H1 (cell line): ENCODE measurements around the gene BRD3OS. TPM values are rescaled to one million over a fixed set of nuclear protein-coding genes. Genes with fewer than 3 reads are reported as not detected.

Source experiments
- EZH2 ChIP-seq: fragments of 200-600 bp; sonication (generic); IDR thresholded peaks from 2 replicates; pipeline ENCODE4 v1.7.1; 2012; ENCODE audit warnings: low read depth, mild to moderate bottlenecking, moderate library complexity, low read length, inconsistent platforms; ENCODE audit not compliant: severe bottlenecking
- GABPA ChIP-seq: IDR thresholded peaks from 2 replicates; pipeline ENCODE4 v1.6.1; 2011; ENCODE audit warnings: mild to moderate bottlenecking, low read length, moderate library complexity, borderline replicate concordance; ENCODE audit not compliant: insufficient read depth
- TEAD4 ChIP-seq: IDR thresholded peaks from 2 replicates; pipeline ENCODE4 v1.6.1; 2012; ENCODE audit warnings: low read depth, low read length, inconsistent platforms, mixed read lengths
- polyA plus RNA-seq, 7 experiments: library from polyadenylated mRNA; depleted of rRNA in 3 of 7; stranded (reverse) in 5 of 7; unstranded in 2 of 7; fragments of >200 nt in 5 of 7; fragments of 200-250 nt in 2 of 7; gene quantifications; 1 replicate in 5 of 7; 2 replicates in 1 of 7; 4 replicates in 1 of 7; pipeline versions ENCODE4 v1.2.1 to v1.2.3, GENCODE V29; 2011 to 2013; ENCODE audit warnings: missing spikeins in 2 of 7, mixed read lengths in 2 of 7
- total RNA-seq: library from RNA; stranded (reverse); fragmentation: NEBNext Ultra II Directional; extraction: Animal tissue kit (Norgen Biotek cat#: 25700); gene quantifications from 2 replicates; pipeline ENCODE4 v1.2.1, GENCODE V29; 2021
- TF ChIP-seq, protein P1 (sequence below): fragments of 300-600 bp; sonication (generic); IDR thresholded peaks from 2 replicates; pipeline ENCODE4 v1.7.1; 2012; ENCODE audit warnings: low read length, moderate library complexity, mild to moderate bottlenecking, inconsistent platforms; ENCODE audit not compliant: insufficient replicate concordance

BRD3OS gene
- total and polyA plus RNA-seq, 2 of the 8 experiments (the other 6 are each of a cell fraction or from before 2014, with no cell fraction given): 12.7 to 20.2 TPM

GRCh38 chr9:134057751-134058701, 32.7 kb downstream of the BRD3OS start (continued):
- TF ChIP-seq, protein P1, sequence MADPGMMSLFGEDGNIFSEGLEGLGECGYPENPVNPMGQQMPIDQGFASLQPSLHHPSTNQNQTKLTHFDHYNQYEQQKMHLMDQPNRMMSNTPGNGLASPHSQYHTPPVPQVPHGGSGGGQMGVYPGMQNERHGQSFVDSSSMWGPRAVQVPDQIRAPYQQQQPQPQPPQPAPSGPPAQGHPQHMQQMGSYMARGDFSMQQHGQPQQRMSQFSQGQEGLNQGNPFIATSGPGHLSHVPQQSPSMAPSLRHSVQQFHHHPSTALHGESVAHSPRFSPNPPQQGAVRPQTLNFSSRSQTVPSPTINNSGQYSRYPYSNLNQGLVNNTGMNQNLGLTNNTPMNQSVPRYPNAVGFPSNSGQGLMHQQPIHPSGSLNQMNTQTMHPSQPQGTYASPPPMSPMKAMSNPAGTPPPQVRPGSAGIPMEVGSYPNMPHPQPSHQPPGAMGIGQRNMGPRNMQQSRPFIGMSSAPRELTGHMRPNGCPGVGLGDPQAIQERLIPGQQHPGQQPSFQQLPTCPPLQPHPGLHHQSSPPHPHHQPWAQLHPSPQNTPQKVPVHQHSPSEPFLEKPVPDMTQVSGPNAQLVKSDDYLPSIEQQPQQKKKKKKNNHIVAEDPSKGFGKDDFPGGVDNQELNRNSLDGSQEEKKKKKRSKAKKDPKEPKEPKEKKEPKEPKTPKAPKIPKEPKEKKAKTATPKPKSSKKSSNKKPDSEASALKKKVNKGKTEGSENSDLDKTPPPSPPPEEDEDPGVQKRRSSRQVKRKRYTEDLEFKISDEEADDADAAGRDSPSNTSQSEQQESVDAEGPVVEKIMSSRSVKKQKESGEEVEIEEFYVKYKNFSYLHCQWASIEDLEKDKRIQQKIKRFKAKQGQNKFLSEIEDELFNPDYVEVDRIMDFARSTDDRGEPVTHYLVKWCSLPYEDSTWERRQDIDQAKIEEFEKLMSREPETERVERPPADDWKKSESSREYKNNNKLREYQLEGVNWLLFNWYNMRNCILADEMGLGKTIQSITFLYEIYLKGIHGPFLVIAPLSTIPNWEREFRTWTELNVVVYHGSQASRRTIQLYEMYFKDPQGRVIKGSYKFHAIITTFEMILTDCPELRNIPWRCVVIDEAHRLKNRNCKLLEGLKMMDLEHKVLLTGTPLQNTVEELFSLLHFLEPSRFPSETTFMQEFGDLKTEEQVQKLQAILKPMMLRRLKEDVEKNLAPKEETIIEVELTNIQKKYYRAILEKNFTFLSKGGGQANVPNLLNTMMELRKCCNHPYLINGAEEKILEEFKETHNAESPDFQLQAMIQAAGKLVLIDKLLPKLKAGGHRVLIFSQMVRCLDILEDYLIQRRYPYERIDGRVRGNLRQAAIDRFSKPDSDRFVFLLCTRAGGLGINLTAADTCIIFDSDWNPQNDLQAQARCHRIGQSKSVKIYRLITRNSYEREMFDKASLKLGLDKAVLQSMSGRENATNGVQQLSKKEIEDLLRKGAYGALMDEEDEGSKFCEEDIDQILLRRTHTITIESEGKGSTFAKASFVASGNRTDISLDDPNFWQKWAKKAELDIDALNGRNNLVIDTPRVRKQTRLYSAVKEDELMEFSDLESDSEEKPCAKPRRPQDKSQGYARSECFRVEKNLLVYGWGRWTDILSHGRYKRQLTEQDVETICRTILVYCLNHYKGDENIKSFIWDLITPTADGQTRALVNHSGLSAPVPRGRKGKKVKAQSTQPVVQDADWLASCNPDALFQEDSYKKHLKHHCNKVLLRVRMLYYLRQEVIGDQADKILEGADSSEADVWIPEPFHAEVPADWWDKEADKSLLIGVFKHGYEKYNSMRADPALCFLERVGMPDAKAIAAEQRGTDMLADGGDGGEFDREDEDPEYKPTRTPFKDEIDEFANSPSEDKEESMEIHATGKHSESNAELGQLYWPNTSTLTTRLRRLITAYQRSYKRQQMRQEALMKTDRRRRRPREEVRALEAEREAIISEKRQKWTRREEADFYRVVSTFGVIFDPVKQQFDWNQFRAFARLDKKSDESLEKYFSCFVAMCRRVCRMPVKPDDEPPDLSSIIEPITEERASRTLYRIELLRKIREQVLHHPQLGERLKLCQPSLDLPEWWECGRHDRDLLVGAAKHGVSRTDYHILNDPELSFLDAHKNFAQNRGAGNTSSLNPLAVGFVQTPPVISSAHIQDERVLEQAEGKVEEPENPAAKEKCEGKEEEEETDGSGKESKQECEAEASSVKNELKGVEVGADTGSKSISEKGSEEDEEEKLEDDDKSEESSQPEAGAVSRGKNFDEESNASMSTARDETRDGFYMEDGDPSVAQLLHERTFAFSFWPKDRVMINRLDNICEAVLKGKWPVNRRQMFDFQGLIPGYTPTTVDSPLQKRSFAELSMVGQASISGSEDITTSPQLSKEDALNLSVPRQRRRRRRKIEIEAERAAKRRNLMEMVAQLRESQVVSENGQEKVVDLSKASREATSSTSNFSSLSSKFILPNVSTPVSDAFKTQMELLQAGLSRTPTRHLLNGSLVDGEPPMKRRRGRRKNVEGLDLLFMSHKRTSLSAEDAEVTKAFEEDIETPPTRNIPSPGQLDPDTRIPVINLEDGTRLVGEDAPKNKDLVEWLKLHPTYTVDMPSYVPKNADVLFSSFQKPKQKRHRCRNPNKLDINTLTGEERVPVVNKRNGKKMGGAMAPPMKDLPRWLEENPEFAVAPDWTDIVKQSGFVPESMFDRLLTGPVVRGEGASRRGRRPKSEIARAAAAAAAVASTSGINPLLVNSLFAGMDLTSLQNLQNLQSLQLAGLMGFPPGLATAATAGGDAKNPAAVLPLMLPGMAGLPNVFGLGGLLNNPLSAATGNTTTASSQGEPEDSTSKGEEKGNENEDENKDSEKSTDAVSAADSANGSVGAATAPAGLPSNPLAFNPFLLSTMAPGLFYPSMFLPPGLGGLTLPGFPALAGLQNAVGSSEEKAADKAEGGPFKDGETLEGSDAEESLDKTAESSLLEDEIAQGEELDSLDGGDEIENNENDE: no peak
- TF ChIP-seq EZH2 (no peak), TEAD4 (no peak), GABPA (no peak)
- TF ChIP-seq, all 59 proteins: peak for 0
